Urothelium cell line (cell line): ENCODE measurements around the gene KRT86.
A peak's percentile ranks its signal among the peaks of the same experiment; 100 is the strongest.

Source experiments
- DNase-seq: peaks from one replicate; pipeline ENCODE4 v3.0.0; 2011; ENCODE audit warnings: low spot score, mixed read lengths
- FAIRE-seq: peaks from 2 replicates; lab custom pipeline; 2011; peaks lifted over from hg19 to GRCh38; lab: Jason Lieb, UNC

The KRT86 gene

GRCh38 chr12:52267266-52267665 lies 7.2 kb upstream of the KRT86 start:
- DNase-seq, result no peak
- FAIRE-seq, result peak; percentile 52

GRCh38 chr12:52267699-52268098 lies 6.7 kb upstream of the KRT86 start:
- DNase-seq (no peak), FAIRE-seq (no peak)

DNA sequence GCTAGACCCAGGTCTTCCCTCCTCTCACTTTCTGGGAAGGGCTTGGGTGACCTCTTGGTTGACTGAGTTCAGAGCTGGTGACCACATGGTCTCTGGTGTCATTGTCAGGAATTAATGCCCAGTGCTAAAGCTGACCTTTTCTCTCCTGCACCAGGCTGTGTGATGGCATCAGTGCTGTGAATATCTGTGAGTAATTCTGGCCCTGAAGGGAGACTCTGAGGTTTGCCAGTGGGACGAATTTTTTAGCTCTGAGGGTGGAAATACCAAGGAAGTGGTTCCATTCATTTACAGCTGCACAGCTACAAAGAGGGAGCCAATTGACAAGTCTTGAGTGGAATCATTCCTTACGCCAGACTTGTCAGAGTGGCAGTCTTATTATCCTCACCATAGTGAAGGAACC lies 6.2 kb upstream of the KRT86 start:
- no peak for FAIRE-seq
- no peak for DNase-seq

- FAIRE-seq (no peak), DNase-seq (no peak)
Measured at GRCh38 chr12:52270541-52271070, 3.8 kb upstream of the KRT86 start.

DNA sequence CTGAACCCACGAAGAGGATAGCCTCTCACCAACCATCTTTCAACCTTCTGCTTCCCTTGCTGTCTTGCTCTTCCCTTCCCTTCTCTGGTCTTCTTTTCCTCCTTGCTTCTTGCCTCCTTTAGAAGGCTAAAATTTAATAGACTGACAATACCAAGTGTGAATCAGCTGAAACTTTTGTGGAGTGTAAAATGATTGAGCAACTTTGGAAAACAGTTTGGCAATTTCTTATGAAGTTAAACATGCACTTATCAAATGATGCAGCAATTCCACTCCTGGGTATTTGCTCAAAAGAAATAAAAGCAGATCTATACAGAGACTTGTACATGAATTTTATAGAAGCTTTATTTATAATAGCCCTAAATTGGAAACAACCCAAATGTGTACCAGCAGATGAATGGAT lies 3.3 kb upstream of the KRT86 start:
- DNase-seq (no peak), FAIRE-seq (no peak)

GRCh38 chr12:52275686-52276085 lies 1.2 kb downstream of the KRT86 start:
- FAIRE-seq (no peak), DNase-seq (no peak)

- DNase-seq (no peak), FAIRE-seq (no peak)
Measured at GRCh38 chr12:52277486-52278245, 3.2 kb downstream of the KRT86 start.

- peak; percentile 83 for DNase-seq
- FAIRE-seq, result peak; percentile 40
Measured at GRCh38 chr12:52278575-52279421, 4.4 kb downstream of the KRT86 start.

DNA sequence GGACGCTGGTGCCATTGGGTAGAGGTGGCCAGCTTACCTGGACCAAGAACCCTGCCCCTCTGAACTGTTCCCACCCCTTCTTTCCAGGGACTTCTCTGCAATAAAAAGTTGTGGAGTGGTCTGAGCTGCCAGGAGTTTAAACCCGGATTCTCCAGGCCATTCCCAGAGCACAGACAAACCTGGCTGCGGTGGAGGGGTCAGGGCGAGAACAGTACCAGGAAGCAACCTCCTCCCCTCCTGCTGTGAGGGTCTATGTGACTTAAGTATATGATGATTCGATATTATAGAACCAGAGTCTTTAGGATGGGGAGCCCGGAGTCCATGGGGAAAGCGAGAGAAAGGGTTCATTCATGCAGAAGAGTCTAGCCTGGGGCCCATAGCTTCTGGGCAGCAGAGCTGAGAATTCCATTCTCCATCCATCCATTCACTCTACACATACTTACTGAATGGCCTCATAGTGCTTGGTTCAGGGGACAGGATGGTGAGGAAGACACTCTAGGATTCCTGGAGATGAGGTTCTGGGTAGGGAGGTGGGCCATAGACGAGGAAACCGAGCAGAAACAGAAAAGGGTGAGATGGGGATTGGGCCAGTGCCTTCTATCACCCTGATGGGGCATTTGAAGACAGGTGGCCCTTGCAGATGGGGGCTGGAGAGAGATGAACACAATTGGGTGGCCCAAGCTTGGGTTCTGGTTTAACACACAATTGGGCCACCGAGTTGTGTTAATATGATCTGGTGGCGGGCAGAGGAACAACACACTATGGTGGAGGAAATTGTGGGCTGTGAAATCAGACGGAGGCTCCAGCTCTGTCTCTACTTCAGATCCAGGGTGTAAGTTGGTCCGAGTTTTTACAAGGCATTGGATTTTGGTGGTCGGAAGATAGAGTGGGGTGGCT lies 5.2 kb downstream of the KRT86 start:
- no peak for DNase-seq
- FAIRE-seq, result peak; percentile 32

DNA sequence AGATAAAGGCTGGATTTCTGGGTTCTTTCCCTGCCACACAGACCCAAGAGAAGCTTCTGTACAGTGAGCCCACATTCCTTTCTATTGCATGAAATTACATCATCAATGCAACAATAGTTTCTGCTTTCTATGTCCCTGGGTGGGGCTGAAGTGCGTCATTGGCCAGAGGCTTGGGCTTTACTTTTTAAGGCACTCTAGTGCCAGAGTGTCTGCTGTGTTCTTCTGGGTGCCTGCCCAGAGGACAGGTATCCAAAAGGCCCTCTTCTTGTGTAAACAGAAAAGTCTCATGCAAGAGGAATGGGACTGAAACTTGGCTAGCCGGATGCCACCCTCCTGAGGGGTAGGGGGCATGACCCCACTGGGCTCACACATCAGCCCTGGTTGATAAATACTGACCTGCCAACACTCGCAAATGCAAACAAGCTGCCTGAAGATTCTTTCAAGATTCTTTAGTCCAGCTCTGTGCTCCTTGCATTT lies 5.9 kb downstream of the KRT86 start:
- FAIRE-seq (peak; percentile 30), DNase-seq (peak; percentile 83)

- DNase-seq (peak; percentile 90), FAIRE-seq (peak; percentile 90)
Measured at GRCh38 chr12:52280796-52281560, 6.5 kb downstream of the KRT86 start.

DNA sequence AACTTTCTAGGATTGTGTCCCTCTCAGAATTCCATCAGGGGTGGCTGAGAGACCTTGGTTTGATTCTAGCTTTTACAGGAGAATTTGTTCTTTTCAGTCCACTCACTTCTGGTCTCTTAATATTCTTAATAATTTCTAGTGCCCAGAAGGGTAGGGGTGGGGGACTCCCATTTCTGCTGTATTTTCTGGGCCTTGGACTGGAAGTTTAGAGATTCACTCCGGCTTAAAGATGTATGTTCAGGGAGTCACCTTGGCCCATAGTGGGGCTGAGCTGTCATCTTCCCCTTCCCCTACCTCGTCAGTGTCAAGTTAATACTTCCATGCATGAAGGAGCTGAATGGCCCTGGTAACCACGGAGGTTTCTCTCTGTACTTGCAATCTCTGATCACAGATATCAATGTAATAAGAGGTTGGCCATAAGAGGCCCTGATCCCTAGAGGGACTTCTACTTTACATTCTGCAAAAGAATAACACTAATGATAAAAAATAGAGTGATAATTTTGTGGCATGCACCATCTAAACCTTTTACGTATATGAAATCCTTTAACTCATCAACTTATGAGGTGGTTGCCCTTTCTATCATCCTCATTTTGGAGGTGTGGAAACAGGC lies 10.2 kb downstream of the KRT86 start:
- FAIRE-seq (no peak), DNase-seq (no peak)

- DNase-seq (peak; percentile 59), FAIRE-seq (peak; percentile 78)
Measured at GRCh38 chr12:52285172-52285745, 10.8 kb downstream of the KRT86 start.

DNA sequence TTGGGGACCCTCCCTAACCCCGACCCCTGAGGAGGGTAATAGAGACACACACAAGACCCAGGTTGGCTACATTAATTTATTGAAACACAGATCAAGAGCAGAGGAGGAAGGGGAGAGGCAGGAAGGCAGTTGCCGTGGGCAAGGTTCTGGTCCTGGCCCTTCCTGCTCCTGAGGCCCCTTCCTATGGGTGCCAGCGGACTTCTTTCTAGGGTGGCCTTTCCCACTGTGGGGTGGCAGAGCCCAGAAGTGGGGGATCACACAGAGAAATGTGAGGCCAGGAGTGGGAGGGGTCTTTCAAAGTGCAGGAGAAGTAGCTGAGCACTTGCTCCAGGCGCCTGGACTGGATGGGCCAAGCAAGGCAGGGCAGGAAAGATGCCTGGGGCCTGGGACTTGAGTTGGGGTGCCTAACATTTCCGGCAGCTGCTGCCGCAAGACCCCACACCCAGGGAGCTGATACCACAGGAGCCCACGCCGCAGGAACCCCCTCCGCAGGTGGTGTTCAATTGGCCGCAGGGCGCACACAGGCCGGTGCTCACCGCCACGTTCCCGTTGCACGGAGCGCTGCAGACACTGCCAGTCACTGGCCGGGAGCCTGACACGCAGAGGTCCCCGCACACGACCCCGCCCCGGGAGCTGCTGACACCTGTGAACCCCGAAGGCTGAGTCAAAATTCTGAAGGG lies 11.5 kb downstream of the KRT86 start:
- DNase-seq, result no peak
- FAIRE-seq, result no peak

GRCh38 chr12:52286857-52287785 lies 12.7 kb downstream of the KRT86 start:
- FAIRE-seq (peak; percentile 50), DNase-seq (peak; percentile 35)

- FAIRE-seq (peak; percentile 77), DNase-seq (peak; percentile 53)
Measured at GRCh38 chr12:52287816-52288805, 13.7 kb downstream of the KRT86 start.
